Right kidney (tissue), 1 donor: ENCODE results near the gene TRAPPC5.

Experiments used
- DNase-seq: peaks from one replicate; pipeline ENCODE4 v3.0.0-alpha.2; 2016

Gene TRAPPC5

GRCh38 chr19:7699417-7700401, 19.1 kb downstream of the TRAPPC5 start:
- DNase-seq, result no peak

DNA sequence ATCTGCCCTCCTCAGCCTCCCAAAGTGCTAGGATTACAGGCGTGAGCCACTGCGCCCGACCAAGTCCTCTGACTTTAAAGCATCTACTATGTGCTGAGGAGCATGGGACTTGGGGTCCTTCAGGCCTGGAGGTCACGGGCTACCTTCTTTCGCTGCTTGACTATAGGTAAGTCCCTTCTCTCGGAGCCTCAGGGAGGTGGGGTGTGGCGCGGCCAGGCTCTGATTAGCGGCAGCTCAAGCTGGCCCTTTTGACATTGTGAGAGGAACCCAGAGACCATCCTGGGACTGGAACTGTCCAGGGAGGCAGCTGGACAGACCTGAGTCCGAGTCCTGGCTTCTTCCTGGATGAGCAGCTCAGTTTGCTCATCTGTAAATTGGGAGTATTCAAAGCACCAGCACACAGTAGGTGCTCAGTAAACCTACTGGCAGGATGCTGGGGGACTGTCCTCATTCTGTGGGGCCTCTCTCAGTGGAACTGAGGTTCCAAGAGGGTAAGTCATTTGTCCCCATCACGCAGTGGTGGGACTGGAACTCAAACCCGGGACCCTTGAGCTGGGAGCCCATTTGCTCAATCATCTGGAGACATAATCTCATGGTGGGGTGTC, 20.5 kb downstream of the TRAPPC5 start:
- no peak for DNase-seq

DNA sequence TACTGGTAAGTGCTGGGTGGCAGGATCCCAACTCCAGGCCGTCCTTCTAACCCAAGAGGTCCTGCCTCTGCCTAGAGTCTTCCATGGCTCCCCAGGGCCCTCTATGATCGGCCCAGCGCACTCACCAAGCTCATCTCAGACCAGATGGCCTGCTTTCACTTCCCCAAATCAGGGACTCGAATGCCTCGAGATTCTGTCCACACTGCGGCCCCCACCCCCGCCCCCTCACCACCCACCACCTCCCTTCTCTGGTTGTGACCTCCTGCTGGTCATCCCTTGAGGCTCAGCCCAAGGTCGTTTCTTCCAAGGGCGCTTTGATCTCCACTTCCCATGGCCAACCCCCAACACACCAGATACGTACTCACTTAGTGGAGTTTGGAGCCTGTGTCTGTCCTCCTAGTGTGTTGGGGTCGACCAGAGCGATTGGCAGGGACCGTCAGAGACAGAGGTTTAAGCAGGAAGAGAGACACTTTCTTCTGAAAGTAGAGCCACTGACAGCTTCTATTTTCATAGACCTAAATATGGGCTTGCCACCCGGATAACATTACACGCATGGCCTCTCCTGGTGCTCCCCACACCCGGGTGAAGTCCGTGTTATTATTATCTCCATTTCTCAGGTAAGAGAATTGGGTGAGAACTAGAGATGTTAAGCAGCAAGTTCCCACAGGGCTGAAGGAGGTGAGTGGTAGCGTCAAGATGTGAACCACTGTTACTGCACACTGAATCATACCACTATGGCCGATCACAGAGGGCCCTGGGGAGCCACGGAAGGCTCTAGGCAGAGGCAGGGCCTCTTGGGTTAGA, 21.2 kb downstream of the TRAPPC5 start, which contains the start of gene FCER2:
Gene FCER2, minus strand, starts transcription at position 478 of the 804 bp plus-strand sequence. CDS start 2,371 bp downstream, outside the sequence.
- no peak for DNase-seq

DNA sequence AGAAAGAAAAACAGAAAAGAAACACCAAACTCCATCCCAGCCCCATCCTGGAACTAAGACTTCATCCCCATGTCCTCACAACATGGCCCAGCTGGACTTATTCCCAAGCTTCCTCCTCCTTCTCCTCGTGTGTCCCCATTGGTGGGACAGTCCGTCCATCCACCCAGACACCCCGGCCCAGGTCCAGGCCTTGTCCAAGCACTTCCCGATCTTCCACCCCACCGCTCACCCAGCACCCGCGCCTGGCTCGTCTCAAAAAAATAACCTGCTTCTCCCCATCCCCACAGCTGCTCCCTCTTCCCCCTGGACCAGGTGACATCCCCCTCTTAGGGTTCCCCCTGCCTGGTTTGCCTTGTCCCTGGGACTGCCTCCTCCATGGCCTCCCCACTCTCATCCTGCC, 22.7 kb downstream of the TRAPPC5 start:
- DNase-seq, result no peak

DNA sequence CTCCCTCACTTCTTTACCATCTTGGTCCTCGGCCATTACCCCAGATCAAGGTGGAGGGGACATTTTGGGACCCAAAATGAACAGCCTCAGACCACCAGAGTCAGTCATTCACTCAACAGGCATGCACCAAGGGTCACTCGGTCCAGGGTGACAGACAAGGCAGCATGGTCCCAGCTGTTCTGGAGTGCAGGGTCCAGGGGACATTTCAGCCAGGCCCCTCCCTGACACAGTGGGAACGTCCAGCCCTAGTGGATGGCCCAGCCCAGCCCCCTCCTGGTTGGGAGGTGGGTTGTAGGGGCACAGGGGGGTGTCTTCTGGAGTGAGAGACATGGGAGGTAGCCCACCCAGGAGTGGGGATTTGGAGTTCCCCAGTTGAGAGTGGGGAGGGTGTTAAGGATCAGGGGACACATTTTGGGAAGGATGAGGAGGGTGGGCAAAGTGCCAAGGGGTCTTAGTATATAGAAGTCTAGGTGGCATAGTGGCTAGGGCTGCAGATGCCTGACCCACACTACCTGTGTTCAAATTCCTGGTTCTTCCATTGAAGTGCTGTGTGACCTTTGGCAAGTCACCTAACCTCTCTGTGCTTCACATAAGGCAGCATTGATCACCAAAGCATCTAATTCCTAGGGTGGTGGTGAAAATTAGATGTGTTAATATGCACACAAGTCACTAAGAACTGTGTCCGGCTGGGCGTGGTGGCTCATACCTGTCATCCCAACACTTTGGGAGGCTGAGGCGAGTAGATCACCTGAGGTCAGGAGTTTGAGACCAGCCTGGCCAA, 23.8 kb downstream of the TRAPPC5 start:
- no peak for DNase-seq

GRCh38 chr19:7705387-7706187, 25.0 kb downstream of the TRAPPC5 start:
- DNase-seq, result no peak

- DNase-seq, result no peak
Measured at GRCh38 chr19:7706188-7706954, 25.7 kb downstream of the TRAPPC5 start.

DNA sequence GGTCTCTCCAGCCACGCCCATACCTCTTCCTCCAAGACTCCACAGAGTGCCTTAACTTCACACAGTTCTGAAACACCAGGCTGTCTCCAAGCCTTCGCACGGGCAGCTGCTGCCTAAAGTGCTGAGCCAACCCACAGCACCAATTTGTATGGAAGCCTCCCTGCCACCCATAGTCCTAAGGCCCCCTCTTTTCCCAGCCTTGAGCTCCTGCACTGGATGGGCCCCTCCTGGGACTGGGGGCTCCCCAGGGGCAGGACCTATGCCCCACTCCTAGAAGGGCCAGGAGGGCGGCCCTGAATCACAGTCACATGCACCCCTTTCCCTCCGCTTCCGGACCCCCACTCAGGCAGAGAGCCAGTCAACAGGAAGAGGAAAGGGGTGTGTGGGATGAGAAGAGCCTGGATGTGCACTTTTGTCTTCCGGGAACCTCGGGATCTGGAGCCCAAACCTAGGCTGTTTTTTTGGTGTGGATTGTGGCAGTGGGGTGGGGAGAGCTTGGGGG, 26.4 kb downstream of the TRAPPC5 start:
- no peak for DNase-seq

DNA sequence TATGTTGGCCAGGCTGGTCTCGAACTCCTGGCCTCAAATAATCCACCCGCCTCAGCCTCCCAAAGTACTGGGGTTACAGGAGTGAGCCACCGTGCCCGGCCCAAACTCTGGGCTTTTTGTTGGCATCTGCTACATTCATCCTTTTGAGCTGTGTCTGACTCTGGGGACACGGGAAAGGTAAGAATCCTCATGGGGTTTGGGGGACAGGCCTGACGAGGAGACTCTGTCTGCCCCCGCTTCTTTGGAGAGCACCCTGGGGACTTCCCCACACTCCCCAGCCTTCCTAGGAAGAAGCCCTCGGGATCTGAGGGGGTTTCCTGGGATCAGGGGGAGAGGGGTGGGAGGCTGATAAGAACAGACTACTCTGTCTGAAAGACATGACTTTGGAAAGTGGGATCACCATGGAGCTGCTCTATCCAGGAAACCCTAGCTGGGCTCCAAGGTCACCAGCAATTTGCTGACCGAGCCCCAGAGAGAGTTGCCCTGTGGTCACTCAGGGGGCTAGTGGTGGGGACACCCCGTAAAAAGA, 29.4 kb downstream of the TRAPPC5 start:
- no peak for DNase-seq

- DNase-seq, result no peak
Measured at GRCh38 chr19:7710616-7711015, 30.0 kb downstream of the TRAPPC5 start.

GRCh38 chr19:7715671-7716070, 35.0 kb downstream of the TRAPPC5 start:
- DNase-seq, result no peak

DNA sequence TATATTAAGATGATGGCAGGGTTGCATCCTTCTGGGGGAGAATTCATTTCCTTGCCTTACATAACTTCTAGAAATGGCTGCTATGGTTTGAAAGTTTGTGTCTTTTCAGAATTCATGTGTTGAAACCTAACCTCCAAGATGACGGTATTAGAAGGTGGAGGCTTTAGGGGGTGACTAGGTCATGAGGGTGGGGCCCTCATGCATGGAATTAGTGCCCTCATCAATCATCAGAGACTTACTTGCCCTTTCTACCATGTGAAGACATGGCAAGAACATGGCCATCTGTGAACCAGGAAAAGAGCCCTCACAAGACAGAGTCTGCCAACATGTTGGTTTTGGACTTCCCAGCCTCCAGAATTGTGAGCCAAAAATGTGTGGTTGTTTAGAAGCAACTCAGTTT, 36.1 kb downstream of the TRAPPC5 start:
- DNase-seq, result no peak

DNA sequence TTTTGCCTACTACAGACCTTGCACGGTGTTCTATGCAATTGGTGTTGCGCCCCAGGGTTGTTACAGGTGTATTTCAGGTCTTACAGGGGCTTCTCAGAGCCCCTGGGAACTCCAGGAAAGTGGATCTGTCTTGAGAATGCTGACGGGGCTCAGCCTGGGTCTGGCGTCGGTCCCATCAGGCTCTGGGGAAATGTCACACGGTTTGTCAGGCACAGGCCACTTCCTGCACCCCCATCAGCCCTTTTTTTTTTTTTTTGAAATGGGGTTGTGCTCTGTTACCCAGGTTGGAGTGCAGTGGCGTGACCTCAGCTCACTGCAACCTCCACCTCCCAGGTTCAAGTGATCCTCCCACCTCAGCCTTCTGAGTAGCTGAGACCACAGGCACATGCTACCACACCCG, 38.0 kb downstream of the TRAPPC5 start:
- DNase-seq, result no peak

- no peak for DNase-seq
Measured at GRCh38 chr19:7720351-7720750, 39.7 kb downstream of the TRAPPC5 start.

GRCh38 chr19:7722231-7722651, 41.6 kb downstream of the TRAPPC5 start:
- DNase-seq, result no peak

GRCh38 chr19:7725791-7726190, 45.2 kb downstream of the TRAPPC5 start:
- no peak for DNase-seq

- DNase-seq, result no peak
Measured at GRCh38 chr19:7729211-7729610, 48.6 kb downstream of the TRAPPC5 start.

- no peak for DNase-seq
Measured at GRCh38 chr19:7729831-7730285, 49.2 kb downstream of the TRAPPC5 start.
